Heart left ventricle (tissue), 13 donors: ENCODE results near the gene PLPP3.

Experiments used
- POLR2A ChIP-seq, 2 donors: fragments of 450-650 bp; IDR thresholded peaks; one replicate each; pipeline ENCODE4 v1.6.1; 2017; ENCODE audit warnings: antibody characterized with exemption in 2 of 2, mild to moderate bottlenecking in 2 of 2, moderate library complexity in 2 of 2
- TF ChIP-seq, protein P1 (sequence below), 12 donors: fragments of 200-600 bp; sonication (generic) in 4 of 12; IDR thresholded peaks; one replicate each; pipeline versions ENCODE4 v1.5.0 to v1.8.0; 2018 to 2022; ENCODE audit warnings: antibody characterized with exemption in 12 of 12, mild to moderate bottlenecking in 5 of 12
- donor health status: ischemic (EF 13 %, LVEDD 7.1; RV severe dilation, severe dysfunction).
- donor health status: DM: no; HTN: yes; CAD: no.
- donor health status: DM: no; HTN: no; CAD: no.
- donor health status: ischemic (EF 25% LVEDD 6.9; RV normal size, moderate dysfunction).
- donor health status: ischemic (EF 25% LVEDD 5.7; RV mildly dilated, moderate dysfunction).
- donor health status: ischemic (EF 35%, LVEDD 5.7; RV mildly dilated, moderate dysfunction).
- donor health status: nonischemic (EF 11% LVEDD 7.7; RV severe dilation, severe dysfunction).
- donor health status: DM: yes; HTN: yes; CAD: no.
- donor health status: PGD.
- donor health status: ischemic (EF 29% LVEDD 5.4; RV normal size, mild dysfunction).
- donor health status: nonischemic (EF 23%, LVEDD 6.1; RV moderate dilation, normal function).

- TF ChIP-seq, protein P1, sequence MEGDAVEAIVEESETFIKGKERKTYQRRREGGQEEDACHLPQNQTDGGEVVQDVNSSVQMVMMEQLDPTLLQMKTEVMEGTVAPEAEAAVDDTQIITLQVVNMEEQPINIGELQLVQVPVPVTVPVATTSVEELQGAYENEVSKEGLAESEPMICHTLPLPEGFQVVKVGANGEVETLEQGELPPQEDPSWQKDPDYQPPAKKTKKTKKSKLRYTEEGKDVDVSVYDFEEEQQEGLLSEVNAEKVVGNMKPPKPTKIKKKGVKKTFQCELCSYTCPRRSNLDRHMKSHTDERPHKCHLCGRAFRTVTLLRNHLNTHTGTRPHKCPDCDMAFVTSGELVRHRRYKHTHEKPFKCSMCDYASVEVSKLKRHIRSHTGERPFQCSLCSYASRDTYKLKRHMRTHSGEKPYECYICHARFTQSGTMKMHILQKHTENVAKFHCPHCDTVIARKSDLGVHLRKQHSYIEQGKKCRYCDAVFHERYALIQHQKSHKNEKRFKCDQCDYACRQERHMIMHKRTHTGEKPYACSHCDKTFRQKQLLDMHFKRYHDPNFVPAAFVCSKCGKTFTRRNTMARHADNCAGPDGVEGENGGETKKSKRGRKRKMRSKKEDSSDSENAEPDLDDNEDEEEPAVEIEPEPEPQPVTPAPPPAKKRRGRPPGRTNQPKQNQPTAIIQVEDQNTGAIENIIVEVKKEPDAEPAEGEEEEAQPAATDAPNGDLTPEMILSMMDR (IDR thresholded peaks at IDR 0.05): no peak
- no peak for TF ChIP-seq POLR2A (IDR thresholded peaks at IDR 0.05)
Measured at GRCh38 chr1:56451491-56451890, 127.9 kb downstream of the PLPP3 start.
